Measurements from ENCODE around the gene GPAM.

- no peak for TF ChIP-seq SP1 (IDR thresholded peaks at IDR 0.05)
- TF ChIP-seq ELF4 (IDR thresholded peaks at IDR 0.05), result no peak
- no peak for TF ChIP-seq FOXM1 (IDR thresholded peaks at IDR 0.05; ENCODE audit: borderline replicate concordance)
- TF ChIP-seq LEF1 (IDR thresholded peaks at IDR 0.05; ENCODE audit: borderline replicate concordance), result no peak
- no peak for TF ChIP-seq ARNT (IDR thresholded peaks at IDR 0.05)
- TF ChIP-seq PKNOX1 (IDR thresholded peaks at IDR 0.05), result no peak
- no peak for TF ChIP-seq SUZ12 (IDR thresholded peaks at IDR 0.05)
- TF ChIP-seq TARDBP (IDR thresholded peaks at IDR 0.05), result no peak
- TF ChIP-seq HDGF (IDR thresholded peaks at IDR 0.05; ENCODE audit: borderline replicate concordance), result no peak
- TF ChIP-seq BHLHE40 (IDR thresholded peaks at IDR 0.05; ENCODE audit: borderline replicate concordance), result no peak
- TF ChIP-seq ZNF384 (IDR thresholded peaks at IDR 0.05), result no peak
- TF ChIP-seq FOXA1 (IDR thresholded peaks at IDR 0.05), result no peak
Measured at GRCh38 chr10:112185959-112186358, 2.4 kb upstream of the GPAM start.

Data from HEK293T (cell line).